Right lobe of liver (tissue), 6 donors: Measurements from ENCODE around the gene NDUFV2. TPM values are rescaled to one million over a fixed set of nuclear protein-coding genes. Genes with fewer than 3 reads are reported as not detected.
"Not testable (repeated sequence)": the region's sequence is repeated elsewhere in the genome, so short reads cannot be mapped to it uniquely, and the experiment has no call there.

Experiments used
- ATAC-seq, 4 donors: fragments of 200-7000 bp; cut with Tn5 transposase; one replicate each; pipeline ENCODE4 v1.9.1; 2020; ENCODE audit warnings: mild to moderate bottlenecking in 4 of 4, moderate library complexity in 4 of 4
- DNase-seq, 3 donors: peaks; one replicate each; pipeline ENCODE4 v3.0.0-alpha.2; 2020
- H3K27ac ChIP-seq, 3 donors: fragments of 200-600 bp; one replicate each; pipeline ENCODE4 v1.8.0; 2022
- H3K27me3 ChIP-seq, 2 donors: fragments of 200-600 bp; one replicate each; pipeline ENCODE4 v1.8.0; 2022
- H3K36me3 ChIP-seq, 4 donors: fragments of 200-600 bp; sonication (generic) in 1 of 4; one replicate each; pipeline versions ENCODE4 v1.5.1 to v1.8.0; 2017 to 2022; ENCODE audit warnings: control low read depth in 1 of 4
- H3K4me1 ChIP-seq, 4 donors: fragments of 200-600 bp; sonication (generic) in 1 of 4; one replicate each; pipeline versions ENCODE4 v1.5.1 to v1.8.0; 2017 to 2022; ENCODE audit warnings: control low read depth in 1 of 4
- H3K4me3 ChIP-seq, 3 donors: fragments of 200-600 bp; one replicate each; pipeline ENCODE4 v1.8.0; 2022
- H3K9me3 ChIP-seq, 4 donors: fragments of 200-600 bp; sonication (generic) in 1 of 4; one replicate each; pipeline versions ENCODE4 v1.5.1 to v1.8.0; 2017 to 2022; ENCODE audit warnings: control low read depth in 1 of 4
- POLR2A ChIP-seq: fragments of 450-650 bp; IDR thresholded peaks from one replicate; pipeline ENCODE4 v1.6.1; 2017; ENCODE audit warnings: antibody characterized with exemption, mild to moderate bottlenecking
- WGBS: methylation state at CpG from one replicate; pipeline ENCODE4 v1.1.6; 2018; ENCODE audit warnings: low coverage, low lambda C conversion rate; ENCODE audit not compliant: insufficient coverage; ENCODE audit errors: missing lambda C conversion rate; 5-methylcytosine and 5-hydroxymethylcytosine counted together
- intact Hi-C, 2 donors: fragments of 100-400 bp; cut with DNase I; formaldehyde crosslinking; loops; one replicate each; pipeline versions ENCODE4 v1.11.2 to v1.14.1; 2022
- total RNA-seq, 6 experiments: library from RNA; depleted of rRNA in 2 of 6; stranded (reverse); fragments of >200 nt in 2 of 6; fragmentation: NEBNext Ultra II Directional in 3 of 6; extraction: Animal tissue kit (Norgen Biotek cat#: 25700) in 3 of 6; gene quantifications; one replicate each; pipeline versions ENCODE4 v1.1.0 to v1.2.4, GENCODE V29; 2016 to 2023
- TF ChIP-seq, protein P1 (sequence below), 4 donors: fragments of 200-600 bp in 3 of 4; fragments of 450-650 bp in 1 of 4; IDR thresholded peaks; one replicate each; pipeline versions ENCODE4 v1.5.1 to v1.8.0; 2016 to 2022; ENCODE audit warnings: antibody characterized with exemption in 4 of 4, mild to moderate bottlenecking in 2 of 4
- donor health status: DM: no; HTN: yes; CAD: no.
- donor health status: DM: no; HTN: no; CAD: no.
- donor health status: DM: no; HTN: no; CAD: no.
- donor health status: DM: no; HTN: yes; CAD: no.
- donor health status: DM: no; HTN: yes; CAD: no.

NDUFV2 gene
- total RNA-seq, 6 experiments from 2014 or later = 164 to 236 (median 183) TPM

DNA sequence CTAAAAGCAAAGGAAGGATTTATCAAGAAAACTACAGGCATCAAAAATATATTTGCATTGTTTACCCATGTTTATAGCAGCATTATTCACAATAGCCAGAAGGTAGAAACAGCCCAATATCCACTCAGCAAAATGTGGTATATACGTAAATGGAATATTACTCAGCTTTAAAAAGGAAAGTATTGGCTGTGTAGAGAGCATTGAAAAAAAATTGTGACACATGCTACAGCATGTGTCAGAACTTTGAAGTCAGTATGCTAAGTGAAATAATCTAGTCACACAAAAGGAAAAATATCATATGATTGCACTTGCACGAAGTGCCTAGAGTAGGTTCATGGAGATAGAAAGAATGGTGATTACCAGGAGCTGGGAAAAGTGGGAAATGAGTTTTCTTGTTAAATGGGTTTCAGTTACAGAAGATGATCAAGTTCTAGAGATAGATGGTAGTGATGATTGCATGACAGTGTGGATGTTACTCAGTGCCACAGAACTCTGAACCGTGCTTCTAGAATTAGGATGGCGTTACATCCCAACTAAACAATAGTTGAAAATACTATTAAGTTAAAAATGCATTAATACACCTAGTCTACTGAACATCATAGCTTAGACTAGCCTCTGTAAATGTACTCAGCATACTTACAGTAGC, 54.2 kb downstream of the NDUFV2 start:
- intact Hi-C loops = no loop called here
- H3K4me1 ChIP-seq = peaks cover 0 to 25% (median 10%) of the 10 kb centered on the region in 4 donors
- 94% methylated on average over 4 of the region's 4 CpGs for WGBS

DNA sequence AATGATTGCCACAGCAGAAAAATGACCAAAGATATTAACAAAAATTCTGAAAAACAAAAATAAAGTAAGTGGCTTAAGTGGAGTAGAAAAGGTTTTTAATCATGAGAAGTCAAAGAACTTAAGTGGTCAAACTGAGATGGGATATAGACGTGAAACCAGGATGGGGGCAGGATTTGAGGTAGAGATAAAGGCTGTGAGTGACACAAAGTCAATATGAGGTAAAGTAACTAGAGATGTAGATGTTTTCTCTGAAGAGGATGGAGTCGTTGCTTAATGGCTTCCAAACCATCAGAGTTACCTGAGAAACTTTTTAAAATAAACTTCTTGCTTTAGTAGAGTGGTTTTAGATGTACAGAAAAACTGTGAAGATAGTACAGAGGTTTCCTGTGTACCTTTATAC, 55.3 kb downstream of the NDUFV2 start:
- Histone ChIP-seq H3K9me3 (no peaks in the 10 kb centered on the region), H3K27ac (no peak overlapping the region), H3K36me3 (no peaks in the 10 kb centered on the region), H3K4me1 (peaks cover 0 to 16% (median 5%) of the 10 kb centered on the region in 4 donors), H3K27me3 (no peaks in the 10 kb centered on the region), H3K4me3 (no peak overlapping the region)
- 23% methylated on average over 2 of the region's 2 CpGs for WGBS
- ATAC-seq (no peak), DNase-seq (no peak)
- intact Hi-C loops = no loop called here
- no peak for TF ChIP-seq POLR2A
- TF ChIP-seq, protein P1, sequence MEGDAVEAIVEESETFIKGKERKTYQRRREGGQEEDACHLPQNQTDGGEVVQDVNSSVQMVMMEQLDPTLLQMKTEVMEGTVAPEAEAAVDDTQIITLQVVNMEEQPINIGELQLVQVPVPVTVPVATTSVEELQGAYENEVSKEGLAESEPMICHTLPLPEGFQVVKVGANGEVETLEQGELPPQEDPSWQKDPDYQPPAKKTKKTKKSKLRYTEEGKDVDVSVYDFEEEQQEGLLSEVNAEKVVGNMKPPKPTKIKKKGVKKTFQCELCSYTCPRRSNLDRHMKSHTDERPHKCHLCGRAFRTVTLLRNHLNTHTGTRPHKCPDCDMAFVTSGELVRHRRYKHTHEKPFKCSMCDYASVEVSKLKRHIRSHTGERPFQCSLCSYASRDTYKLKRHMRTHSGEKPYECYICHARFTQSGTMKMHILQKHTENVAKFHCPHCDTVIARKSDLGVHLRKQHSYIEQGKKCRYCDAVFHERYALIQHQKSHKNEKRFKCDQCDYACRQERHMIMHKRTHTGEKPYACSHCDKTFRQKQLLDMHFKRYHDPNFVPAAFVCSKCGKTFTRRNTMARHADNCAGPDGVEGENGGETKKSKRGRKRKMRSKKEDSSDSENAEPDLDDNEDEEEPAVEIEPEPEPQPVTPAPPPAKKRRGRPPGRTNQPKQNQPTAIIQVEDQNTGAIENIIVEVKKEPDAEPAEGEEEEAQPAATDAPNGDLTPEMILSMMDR (IDR thresholded peaks at IDR 0.05) = no peak

More for the DNA sequence above, 54.2 kb downstream of the NDUFV2 start:
- H3K27ac ChIP-seq = no peak overlapping the region
- TF ChIP-seq POLR2A = no peak
- TF ChIP-seq, protein P1 (IDR thresholded peaks at IDR 0.05) = no peak
- H3K36me3 ChIP-seq = no peaks in the 10 kb centered on the region
- ATAC-seq (no peak), DNase-seq (no peak)
- no peaks in the 10 kb centered on the region for H3K27me3 ChIP-seq
- no peaks in the 10 kb centered on the region for H3K9me3 ChIP-seq
- H3K4me3 ChIP-seq = no peak overlapping the region

DNA sequence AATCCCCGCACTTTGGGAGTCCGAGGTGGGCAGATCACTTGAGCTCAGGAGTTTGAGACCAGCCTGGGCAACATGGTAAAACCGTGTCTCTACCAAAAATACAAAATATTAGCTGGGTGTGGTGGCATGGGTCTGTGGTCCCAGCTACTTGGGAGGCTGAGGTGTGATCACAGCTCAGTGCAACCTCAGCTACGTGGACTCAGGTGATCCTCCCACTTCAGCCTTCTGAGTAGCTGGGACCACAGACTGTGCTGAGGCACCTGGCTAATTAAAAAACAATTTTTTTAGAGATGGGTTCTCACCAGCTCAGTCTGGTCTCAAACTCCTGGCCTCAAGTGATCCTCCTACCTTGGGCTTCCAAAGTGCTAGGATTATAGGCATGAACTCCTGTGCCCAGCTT, 57.5 kb downstream of the NDUFV2 start:
- TF ChIP-seq POLR2A = no peak
- TF ChIP-seq, protein P1 (IDR thresholded peaks at IDR 0.05) = no peak
- peaks cover 0 to 3% (median 0%) of the 10 kb centered on the region in 4 donors for H3K4me1 ChIP-seq
- DNase-seq (no peak), ATAC-seq (no peak)
- intact Hi-C loops = no loop called here
- no peaks in the 10 kb centered on the region for H3K36me3 ChIP-seq
- no peak overlapping the region for H3K4me3 ChIP-seq
- no peak overlapping the region for H3K27ac ChIP-seq
- no peaks in the 10 kb centered on the region for H3K9me3 ChIP-seq
- no peaks in the 10 kb centered on the region for H3K27me3 ChIP-seq
- 80% methylated on average over 1 of the region's 4 CpGs for WGBS

DNA sequence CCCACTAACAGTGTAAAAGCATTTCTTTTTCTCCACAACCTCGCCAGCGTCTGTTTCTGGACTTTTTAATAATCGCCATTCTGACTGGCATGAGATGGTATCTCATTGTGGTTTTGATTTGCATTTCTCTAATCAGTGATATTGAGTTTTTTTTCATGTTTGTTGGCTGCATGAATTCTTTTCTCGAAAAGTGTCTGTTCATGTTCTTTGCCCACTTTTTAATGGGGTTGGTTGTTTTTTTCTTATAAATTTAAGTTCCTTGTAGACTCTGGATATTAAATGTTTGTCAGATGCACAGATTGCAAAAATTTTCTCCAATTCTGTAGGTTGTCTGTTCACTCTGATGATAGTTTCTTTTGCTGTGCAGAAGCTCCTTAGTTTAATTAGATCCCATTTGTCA, 60.2 kb downstream of the NDUFV2 start:
- H3K36me3 ChIP-seq, H3K27ac ChIP-seq, ATAC-seq, H3K27me3 ChIP-seq, H3K4me1 ChIP-seq, DNase-seq, H3K9me3 ChIP-seq, H3K4me3 ChIP-seq, intact Hi-C loops: not testable (repeated sequence)
- 100% methylated on average over 4 of the region's 4 CpGs for WGBS

DNA sequence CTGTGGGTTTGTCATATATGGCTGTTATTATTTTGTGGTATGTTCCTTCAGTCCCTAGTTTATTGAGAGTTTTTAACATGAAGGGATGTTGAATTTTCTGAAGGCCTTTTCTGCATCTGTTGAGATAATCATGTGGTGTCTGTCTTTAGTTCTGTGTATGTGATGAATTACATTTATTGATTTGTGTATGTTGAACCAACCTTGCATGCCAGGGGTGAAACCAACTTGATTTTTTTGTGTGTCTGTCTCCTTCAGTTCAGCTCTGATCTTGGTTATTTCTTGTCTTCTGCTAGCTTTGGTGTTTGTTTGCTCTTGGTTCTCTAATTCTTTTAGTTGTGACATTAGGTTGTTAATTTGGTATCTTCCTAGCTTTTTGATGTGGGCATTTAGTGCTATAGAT, 61.6 kb downstream of the NDUFV2 start:
- H3K9me3 ChIP-seq, H3K27ac ChIP-seq, intact Hi-C loops, DNase-seq, H3K4me3 ChIP-seq, H3K4me1 ChIP-seq, H3K27me3 ChIP-seq, H3K36me3 ChIP-seq, ATAC-seq: not testable (repeated sequence)

DNA sequence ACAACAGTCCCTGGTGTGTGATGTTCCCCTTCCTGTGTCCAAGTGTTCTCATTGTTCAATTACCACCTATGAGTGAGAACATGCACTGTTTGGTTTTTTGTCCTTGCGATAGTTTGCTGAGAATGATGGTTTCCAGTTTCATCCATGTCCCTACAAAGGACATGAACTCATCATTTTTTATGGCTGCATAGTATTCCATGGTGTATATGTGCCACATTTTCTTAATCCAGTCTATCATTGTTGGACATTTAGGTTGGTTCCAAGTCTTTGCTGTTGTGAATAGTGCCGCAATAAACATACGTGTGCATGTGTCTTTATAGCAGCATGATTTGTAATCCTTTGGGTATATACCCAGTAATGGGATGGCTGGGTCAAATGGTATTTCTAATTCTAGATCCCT, 63.4 kb downstream of the NDUFV2 start:
- H3K36me3 ChIP-seq, H3K4me1 ChIP-seq, H3K9me3 ChIP-seq, intact Hi-C loops, H3K27me3 ChIP-seq, ATAC-seq, DNase-seq, H3K27ac ChIP-seq, H3K4me3 ChIP-seq: not testable (repeated sequence)
- 80% methylated on average over 2 of the region's 3 CpGs for WGBS

DNA sequence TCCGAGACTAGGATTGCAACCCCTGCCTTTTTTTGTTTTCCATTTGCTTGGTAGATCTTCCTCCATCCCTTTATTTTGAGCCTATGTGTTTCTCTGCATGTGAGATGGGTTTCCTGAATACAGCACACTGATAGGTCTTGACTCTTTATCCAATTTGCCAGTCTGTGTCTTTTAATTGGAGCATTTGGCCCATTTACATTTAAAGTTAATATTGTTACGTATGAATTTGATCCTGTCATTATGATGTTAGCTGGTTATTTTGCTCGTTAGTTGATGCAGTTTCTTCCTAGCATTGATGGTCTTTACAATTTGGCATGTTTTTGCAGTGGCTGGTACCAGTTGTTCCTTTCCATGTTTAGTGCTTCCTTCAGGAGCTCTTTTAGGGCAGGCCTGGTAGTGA, 67.0 kb downstream of the NDUFV2 start:
- H3K4me3 ChIP-seq, H3K27me3 ChIP-seq, DNase-seq, H3K27ac ChIP-seq, intact Hi-C loops, ATAC-seq, H3K9me3 ChIP-seq, H3K36me3 ChIP-seq, H3K4me1 ChIP-seq: not testable (repeated sequence)
- 67% methylated on average over 3 of the region's 3 CpGs for WGBS

DNA sequence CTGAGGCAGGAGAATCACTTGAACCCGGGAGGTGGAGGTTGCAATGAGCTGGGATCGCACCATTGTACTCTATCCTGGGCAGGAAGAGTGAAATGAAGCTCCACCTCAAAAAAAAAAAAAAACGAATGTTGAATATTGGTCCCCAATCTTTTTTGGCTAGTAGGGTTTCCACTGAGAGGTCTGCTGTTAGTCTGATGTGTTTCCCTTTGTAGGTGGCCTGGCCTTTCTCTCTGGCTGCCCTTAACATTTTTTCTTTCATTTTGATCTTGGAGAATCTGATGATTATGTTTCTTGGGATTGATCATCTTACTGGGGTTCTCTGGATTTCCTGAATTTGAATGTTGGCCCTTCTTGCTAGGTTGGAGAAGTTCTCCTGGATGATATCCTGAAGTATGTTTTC, 69.4 kb downstream of the NDUFV2 start:
- H3K27me3 ChIP-seq = not testable (repeated sequence)
- WGBS = 100% methylated on average over 1 of the region's 3 CpGs

More for the DNA sequence above, 69.4 kb downstream of the NDUFV2 start:
- intact Hi-C loops, H3K9me3 ChIP-seq, H3K4me3 ChIP-seq, H3K4me1 ChIP-seq, H3K27ac ChIP-seq, DNase-seq, H3K36me3 ChIP-seq, ATAC-seq: not testable (repeated sequence)
